Islet precursor cell (in vitro differentiated cells): ENCODE measurements around the gene SLC12A5.
"Not testable (repeated sequence)": the region's sequence is repeated elsewhere in the genome, so short reads cannot be mapped to it uniquely, and the experiment has no call there.

Source experiments
- DNase-seq: peaks from one replicate; pipeline ENCODE4 v3.0.0-alpha.2; 2018

SLC12A5 gene

GRCh38 chr20:46028772-46029371 is at the start of gene SLC12A5:
SLC12A5 (plus strand) TSS chr20:46029215; CDS start chr20:46029345, 130 bp downstream.
- no peak for DNase-seq

- no peak for DNase-seq
Measured at GRCh38 chr20:45981261-45981660, 47.8 kb upstream of the SLC12A5 start.

- DNase-seq, result peak; percentile 77
Measured at GRCh38 chr20:45983279-45983743, 45.7 kb upstream of the SLC12A5 start.

GRCh38 chr20:45985573-45985972 is 43.4 kb upstream of the SLC12A5 start:
- DNase-seq, result no peak

- DNase-seq, result peak; percentile 92
Measured at GRCh38 chr20:45987108-45987780, 41.8 kb upstream of the SLC12A5 start.

GRCh38 chr20:45988830-45989229 is 40.2 kb upstream of the SLC12A5 start:
- not testable (repeated sequence) for DNase-seq

- peak; percentile 26 for DNase-seq
Measured at GRCh38 chr20:45991616-45992015, 37.4 kb upstream of the SLC12A5 start.

- DNase-seq, result peak; percentile 99
Measured at GRCh38 chr20:45993197-45993951, 35.6 kb upstream of the SLC12A5 start.

GRCh38 chr20:45994761-45995493 is 34.1 kb upstream of the SLC12A5 start:
- DNase-seq, result peak; percentile 53

- DNase-seq, result not testable (repeated sequence)
Measured at GRCh38 chr20:45995495-45996097, 33.4 kb upstream of the SLC12A5 start.

- no peak for DNase-seq
Measured at GRCh38 chr20:45997187-45997586, 31.8 kb upstream of the SLC12A5 start.

- DNase-seq, result peak; percentile 42
Measured at GRCh38 chr20:45998337-45998736, 30.7 kb upstream of the SLC12A5 start.

- no peak for DNase-seq
Measured at GRCh38 chr20:45998761-45999160, 30.3 kb upstream of the SLC12A5 start.

GRCh38 chr20:45999557-46000261 is 29.3 kb upstream of the SLC12A5 start:
- DNase-seq, result peak; percentile 32

GRCh38 chr20:46000262-46000996 is 28.6 kb upstream of the SLC12A5 start:
- DNase-seq, result peak; percentile 68

GRCh38 chr20:46001498-46001897 is 27.5 kb upstream of the SLC12A5 start:
- DNase-seq, result peak; percentile 36

- DNase-seq, result peak; percentile 13
Measured at GRCh38 chr20:46002008-46002407, 27.0 kb upstream of the SLC12A5 start.

- DNase-seq, result no peak
Measured at GRCh38 chr20:46004187-46004586, 24.8 kb upstream of the SLC12A5 start.

GRCh38 chr20:46004889-46005473 is 24.0 kb upstream of the SLC12A5 start:
- DNase-seq, result peak; percentile 95

GRCh38 chr20:46006022-46006705 is 22.9 kb upstream of the SLC12A5 start:
- no peak for DNase-seq
